ENCODE measurements around the gene AP2A2. TPM values are rescaled to one million over a fixed set of nuclear protein-coding genes. Genes with fewer than 3 reads are reported as not detected.

The AP2A2 gene
- total RNA-seq, 1 donor from 2014 or later: 89.1 TPM

DNA sequence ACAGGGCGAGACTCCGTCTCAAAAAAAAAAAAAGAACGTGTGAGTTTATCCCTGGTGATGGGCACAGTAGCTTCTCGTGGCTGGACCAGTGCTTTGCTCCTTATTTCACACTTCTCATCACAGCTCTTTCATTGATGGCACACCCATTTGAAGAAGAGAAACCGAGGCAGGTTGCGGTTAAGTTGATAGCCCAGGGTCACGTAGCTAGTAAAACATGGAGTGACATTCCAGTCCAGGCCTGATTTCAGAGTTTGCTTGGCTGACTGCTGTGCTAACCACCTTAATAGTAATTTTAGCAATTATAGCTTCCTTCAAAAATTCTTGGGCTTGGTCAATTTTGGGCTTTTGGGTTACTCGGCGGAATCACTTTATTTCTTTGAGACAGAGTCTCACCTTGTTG is 25.8 kb downstream of the AP2A2 start:
- Mint-ChIP-seq H3K4me1 (peaks cover 33% of the 10 kb centered on the region), H3K9me3 (peaks cover 9% of the 10 kb centered on the region), H3K27me3 (ENCODE audit: low read depth) (no peaks in the 10 kb centered on the region), H3K36me3 (peaks cover 23% of the 10 kb centered on the region), H3K4me3 (no peak overlapping the region), H3K27ac (no peak overlapping the region)
- TF ChIP-seq, protein P1, sequence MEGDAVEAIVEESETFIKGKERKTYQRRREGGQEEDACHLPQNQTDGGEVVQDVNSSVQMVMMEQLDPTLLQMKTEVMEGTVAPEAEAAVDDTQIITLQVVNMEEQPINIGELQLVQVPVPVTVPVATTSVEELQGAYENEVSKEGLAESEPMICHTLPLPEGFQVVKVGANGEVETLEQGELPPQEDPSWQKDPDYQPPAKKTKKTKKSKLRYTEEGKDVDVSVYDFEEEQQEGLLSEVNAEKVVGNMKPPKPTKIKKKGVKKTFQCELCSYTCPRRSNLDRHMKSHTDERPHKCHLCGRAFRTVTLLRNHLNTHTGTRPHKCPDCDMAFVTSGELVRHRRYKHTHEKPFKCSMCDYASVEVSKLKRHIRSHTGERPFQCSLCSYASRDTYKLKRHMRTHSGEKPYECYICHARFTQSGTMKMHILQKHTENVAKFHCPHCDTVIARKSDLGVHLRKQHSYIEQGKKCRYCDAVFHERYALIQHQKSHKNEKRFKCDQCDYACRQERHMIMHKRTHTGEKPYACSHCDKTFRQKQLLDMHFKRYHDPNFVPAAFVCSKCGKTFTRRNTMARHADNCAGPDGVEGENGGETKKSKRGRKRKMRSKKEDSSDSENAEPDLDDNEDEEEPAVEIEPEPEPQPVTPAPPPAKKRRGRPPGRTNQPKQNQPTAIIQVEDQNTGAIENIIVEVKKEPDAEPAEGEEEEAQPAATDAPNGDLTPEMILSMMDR (IDR thresholded peaks at IDR 0.05; ENCODE audit: unreplicated experiment): no peak
- DNase-seq (ENCODE audit: low spot score in 2 of 2, unreplicated experiment in 2 of 2): no peak

DNA sequence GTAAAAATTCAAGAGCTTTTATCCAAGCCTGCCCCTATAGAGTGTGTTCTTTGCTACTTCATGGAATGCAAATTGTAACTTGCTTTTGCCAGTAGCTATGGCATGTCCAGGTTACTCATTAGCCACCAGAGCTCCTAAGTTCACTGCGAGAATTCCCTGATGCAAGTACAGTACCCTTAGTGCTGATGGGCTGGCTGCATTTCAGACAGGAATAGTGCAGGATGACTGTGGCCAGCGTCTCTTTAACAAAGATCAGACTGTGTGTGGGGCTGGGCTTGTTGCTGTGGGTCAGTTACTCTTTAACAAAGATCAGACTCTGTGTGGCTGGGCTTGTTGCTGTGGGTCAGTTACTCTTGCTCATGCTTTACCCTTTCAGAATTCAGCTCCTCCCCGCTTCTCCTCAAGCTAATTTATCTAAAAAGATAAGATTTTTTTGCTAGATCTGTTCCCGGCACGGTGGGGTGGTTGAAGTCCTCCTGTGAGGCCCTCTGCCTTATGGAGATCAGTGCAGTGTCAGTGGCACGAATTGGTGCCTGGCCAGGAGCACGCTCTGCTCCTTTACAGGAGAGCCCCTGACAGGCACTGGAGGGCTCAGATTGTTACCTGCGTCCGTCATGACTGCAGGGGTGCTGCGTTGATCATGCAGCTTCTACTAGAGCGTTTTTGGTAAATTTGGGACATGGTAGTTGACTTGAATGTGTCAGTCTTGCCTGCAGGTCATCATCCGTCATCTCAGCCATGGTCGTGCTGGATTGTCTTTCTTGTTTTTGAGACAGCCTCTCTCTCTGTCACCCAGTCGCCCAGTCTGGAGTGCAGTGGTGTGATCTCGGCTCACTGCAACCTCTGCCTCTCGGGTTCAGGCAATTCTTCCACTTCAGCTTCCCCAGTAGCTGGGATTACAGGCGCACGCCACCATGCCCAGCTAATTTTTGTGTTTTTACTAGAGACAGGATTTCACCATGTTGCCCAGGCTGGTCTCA is 27.0 kb downstream of the AP2A2 start:
- Mint-ChIP-seq H3K4me3 (no peak overlapping the region), H3K27ac (peak overlapping the region; percentile 84), H3K36me3 (peaks cover 22% of the 10 kb centered on the region), H3K27me3 (ENCODE audit: low read depth) (no peaks in the 10 kb centered on the region), H3K4me1 (peaks cover 45% of the 10 kb centered on the region), H3K9me3 (peaks cover 9% of the 10 kb centered on the region)
- TF ChIP-seq, protein P1 (IDR thresholded peaks at IDR 0.05; ENCODE audit: unreplicated experiment): no peak
- DNase-seq (ENCODE audit: low spot score in 2 of 2, unreplicated experiment in 2 of 2): no peak

DNA sequence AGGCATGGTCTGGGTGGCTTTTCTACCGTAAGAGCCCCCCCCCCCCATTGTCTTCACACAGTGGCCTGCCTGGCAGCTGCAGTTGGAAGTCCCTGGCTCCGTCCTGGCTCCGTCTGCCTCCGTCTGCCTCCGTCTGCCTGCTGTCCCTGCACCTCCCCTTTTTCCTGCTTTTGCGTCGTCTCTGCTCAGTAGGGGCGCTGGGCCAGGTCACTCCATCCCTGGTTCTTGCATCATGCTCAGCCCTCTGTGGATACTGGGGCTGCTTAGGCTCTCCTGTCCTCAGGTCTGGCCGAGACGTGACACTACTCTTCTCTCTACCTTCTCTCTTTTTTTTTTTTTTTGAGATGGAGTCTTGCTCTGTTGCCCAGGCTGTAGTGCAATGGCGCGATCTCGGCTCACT is 27.8 kb downstream of the AP2A2 start:
- DNase-seq (ENCODE audit: low spot score in 2 of 2, unreplicated experiment in 2 of 2): no peak
- TF ChIP-seq, protein P1 (IDR thresholded peaks at IDR 0.05; ENCODE audit: unreplicated experiment): no peak
- Mint-ChIP-seq H3K4me1 (peaks cover 51% of the 10 kb centered on the region), H3K27me3 (ENCODE audit: low read depth) (no peaks in the 10 kb centered on the region), H3K9me3 (peaks cover 4% of the 10 kb centered on the region), H3K27ac (no peak overlapping the region), H3K36me3 (peaks cover 16% of the 10 kb centered on the region), H3K4me3 (no peak overlapping the region)

DNA sequence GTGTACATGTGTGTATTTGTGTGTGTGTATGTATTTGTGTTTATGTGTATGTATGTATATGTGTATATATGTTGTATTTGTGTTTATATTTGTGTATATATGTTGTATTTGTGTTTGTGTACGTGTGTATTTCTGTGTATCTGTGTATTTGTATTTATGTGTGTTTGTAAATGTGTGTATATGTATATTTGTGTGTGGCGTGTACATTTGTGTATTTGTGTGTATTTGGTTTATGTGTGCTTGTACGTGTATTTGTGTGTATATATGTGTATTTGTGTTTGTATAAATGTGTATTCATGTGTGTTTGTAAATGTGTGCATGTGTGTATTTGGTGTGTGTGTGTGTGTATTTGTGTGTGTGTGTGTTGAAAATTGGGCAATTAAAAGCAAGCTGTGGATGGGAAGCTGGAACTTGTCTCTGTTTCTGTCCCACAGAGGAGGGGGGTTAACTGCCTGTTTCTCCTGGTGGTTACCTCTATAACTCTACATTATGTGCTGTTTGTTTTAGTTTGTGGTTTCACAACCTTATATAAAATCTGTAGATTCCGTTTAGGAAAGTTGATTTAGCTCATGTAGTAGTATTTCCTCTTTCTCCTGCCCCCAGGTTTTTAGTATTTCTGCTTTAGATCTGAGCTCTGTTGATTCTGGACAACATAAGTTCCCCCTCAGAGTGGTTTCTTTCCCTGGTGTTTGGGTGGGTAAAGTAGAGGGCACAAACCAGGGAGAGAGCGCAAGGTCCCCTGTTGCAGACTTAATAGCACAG is 28.9 kb downstream of the AP2A2 start:
- Mint-ChIP-seq H3K36me3 (peaks cover 11% of the 10 kb centered on the region), H3K4me3 (no peak overlapping the region), H3K4me1 (peaks cover 60% of the 10 kb centered on the region), H3K27me3 (ENCODE audit: low read depth) (no peaks in the 10 kb centered on the region), H3K27ac (peak overlapping the region; percentile 10), H3K9me3 (peaks cover 4% of the 10 kb centered on the region)
- no peak for DNase-seq (ENCODE audit: low spot score in 2 of 2, unreplicated experiment in 2 of 2)
- TF ChIP-seq, protein P1 (IDR thresholded peaks at IDR 0.05; ENCODE audit: unreplicated experiment): no peak

DNA sequence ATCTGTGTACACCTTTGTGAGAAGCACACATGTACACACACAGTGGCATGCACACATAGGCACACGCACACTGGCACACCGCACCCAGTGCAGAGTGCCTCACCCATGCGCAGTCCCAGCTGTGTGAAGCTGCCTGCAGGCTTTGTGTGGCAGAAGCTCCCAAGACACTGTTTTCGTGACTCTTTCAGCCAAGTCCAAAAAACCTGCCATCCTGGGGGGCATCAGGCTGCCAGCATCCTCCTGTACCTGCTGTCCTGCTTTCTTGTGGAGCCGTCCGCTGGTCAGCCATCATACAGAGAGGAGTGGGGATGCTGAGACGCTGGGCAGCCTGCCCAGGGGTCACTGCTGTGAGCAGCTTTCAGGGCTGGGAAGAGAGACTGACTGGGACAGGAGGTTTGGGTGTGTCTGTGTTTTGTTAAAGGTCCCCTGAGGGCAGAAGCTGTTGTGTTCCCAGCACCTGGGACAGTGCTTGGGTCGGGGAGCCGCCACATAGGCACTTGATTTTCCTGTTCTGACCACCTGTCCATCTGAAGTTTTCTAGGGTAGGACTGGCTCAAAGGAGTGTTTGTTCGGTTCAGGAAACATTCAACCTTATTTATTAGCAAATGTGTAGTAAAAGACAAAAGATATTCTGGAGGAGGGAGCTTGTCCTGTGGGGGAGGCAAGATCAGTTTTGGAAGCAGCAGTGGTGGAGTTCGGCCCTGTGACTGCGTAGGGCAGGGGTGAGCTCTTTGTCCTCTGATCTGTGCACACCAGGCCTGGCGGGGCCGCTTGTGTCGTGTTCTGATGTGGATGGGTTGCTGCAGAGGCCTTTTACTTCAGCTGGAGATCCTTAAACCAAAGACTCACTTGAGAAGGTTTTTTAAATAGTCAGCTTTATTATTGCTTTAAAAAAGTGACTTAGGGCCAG is 29.7 kb downstream of the AP2A2 start:
- TF ChIP-seq, protein P1 (IDR thresholded peaks at IDR 0.05; ENCODE audit: unreplicated experiment): no peak
- Mint-ChIP-seq H3K4me1 (peaks cover 60% of the 10 kb centered on the region), H3K27ac (peak overlapping the region; percentile 68), H3K36me3 (peaks cover 6% of the 10 kb centered on the region), H3K9me3 (no peaks in the 10 kb centered on the region), H3K4me3 (no peak overlapping the region), H3K27me3 (ENCODE audit: low read depth) (no peaks in the 10 kb centered on the region)
- DNase-seq (ENCODE audit: low spot score in 2 of 2, unreplicated experiment in 2 of 2): no peak
